ENCODE data around the gene PSTPIP1. TPM values are rescaled to one million over a fixed set of nuclear protein-coding genes. Genes with fewer than 3 reads are reported as not detected.

PSTPIP1 gene
- total and polyA plus RNA-seq, 10 of the 15 experiments (the other 5 are each of a cell fraction or from before 2014, with no cell fraction given) = 0.50 to 29.3 (median 14.5) TPM

GRCh38 chr15:77014132-77015081 is 19.5 kb downstream of the PSTPIP1 start (continued):
- TF ChIP-seq ZBTB40 (IDR thresholded peaks at IDR 0.05; ENCODE audit: borderline replicate concordance) (no peak), SUPT20H (IDR thresholded peaks at IDR 0.05; ENCODE audit: borderline replicate concordance, control insufficient read depth, low read depth, low read length) (no peak), WRNIP1 (IDR thresholded peaks at IDR 0.05; ENCODE audit: borderline replicate concordance, low read depth, low read length) (no peak), E2F4 (IDR thresholded peaks at IDR 0.05; ENCODE audit: low read depth, low read length) (no peak), CBX3 (IDR thresholded peaks at IDR 0.05; ENCODE audit: borderline replicate concordance, low read depth) (no peak), HDAC2 (IDR thresholded peaks at IDR 0.05) (no peak), SPI1 (IDR thresholded peaks at IDR 0.05; ENCODE audit: borderline replicate concordance, insufficient read depth, low read depth, low read length) (peak; percentile 95), MLLT1 (IDR thresholded peaks at IDR 0.05) (peak; percentile 84), NFYB (IDR thresholded peaks at IDR 0.05; ENCODE audit: insufficient read depth, low read depth, low read length) (no peak), BCL11A (IDR thresholded peaks at IDR 0.05; ENCODE audit: low read depth, low read length) (peak; percentile 58; the same call in 1 of the 2 replicates), IRF5 (IDR thresholded peaks at IDR 0.05; ENCODE audit: borderline replicate concordance) (no peak; the same call in 1 of the 2 replicates), SMC3 (IDR thresholded peaks at IDR 0.05; ENCODE audit: borderline replicate concordance, low read length) (no peak; the same call in 1 of the 2 replicates), EED (IDR thresholded peaks at IDR 0.05; ENCODE audit: low read depth) (peak; percentile 40), ZNF384 (IDR thresholded peaks at IDR 0.05; ENCODE audit: borderline replicate concordance, low read depth, low read length) (no peak), HDAC6 (IDR thresholded peaks at IDR 0.05; ENCODE audit: unreplicated experiment) (no peak), MEF2A (IDR thresholded peaks at IDR 0.05; ENCODE audit: insufficient read depth, low read depth, low read length) (0 out of 2 replicates have a peak, but pooled peaks have one; percentile 27), NR2F1 (conservative IDR thresholded peaks at IDR 0.05) (peak; percentile 98), SREBF2 (IDR thresholded peaks at IDR 0.05; ENCODE audit: low read length) (no peak), STAT3 (IDR thresholded peaks at IDR 0.05; ENCODE audit: low read depth, low read length) (no peak), SRF (IDR thresholded peaks at IDR 0.05; ENCODE audit: low read depth in 2 of 2, low read length in 2 of 2) (no peak)
